NCI-H226 (cell line): ENCODE results near the gene CDH4.
"Not testable (repeated sequence)": the region's sequence is repeated elsewhere in the genome, so short reads cannot be mapped to it uniquely, and the experiment has no call there.

Experiments used
- DNase-seq: peaks from one replicate; pipeline ENCODE4 v3.0.0-alpha.2; 2015

CDH4 gene

DNA sequence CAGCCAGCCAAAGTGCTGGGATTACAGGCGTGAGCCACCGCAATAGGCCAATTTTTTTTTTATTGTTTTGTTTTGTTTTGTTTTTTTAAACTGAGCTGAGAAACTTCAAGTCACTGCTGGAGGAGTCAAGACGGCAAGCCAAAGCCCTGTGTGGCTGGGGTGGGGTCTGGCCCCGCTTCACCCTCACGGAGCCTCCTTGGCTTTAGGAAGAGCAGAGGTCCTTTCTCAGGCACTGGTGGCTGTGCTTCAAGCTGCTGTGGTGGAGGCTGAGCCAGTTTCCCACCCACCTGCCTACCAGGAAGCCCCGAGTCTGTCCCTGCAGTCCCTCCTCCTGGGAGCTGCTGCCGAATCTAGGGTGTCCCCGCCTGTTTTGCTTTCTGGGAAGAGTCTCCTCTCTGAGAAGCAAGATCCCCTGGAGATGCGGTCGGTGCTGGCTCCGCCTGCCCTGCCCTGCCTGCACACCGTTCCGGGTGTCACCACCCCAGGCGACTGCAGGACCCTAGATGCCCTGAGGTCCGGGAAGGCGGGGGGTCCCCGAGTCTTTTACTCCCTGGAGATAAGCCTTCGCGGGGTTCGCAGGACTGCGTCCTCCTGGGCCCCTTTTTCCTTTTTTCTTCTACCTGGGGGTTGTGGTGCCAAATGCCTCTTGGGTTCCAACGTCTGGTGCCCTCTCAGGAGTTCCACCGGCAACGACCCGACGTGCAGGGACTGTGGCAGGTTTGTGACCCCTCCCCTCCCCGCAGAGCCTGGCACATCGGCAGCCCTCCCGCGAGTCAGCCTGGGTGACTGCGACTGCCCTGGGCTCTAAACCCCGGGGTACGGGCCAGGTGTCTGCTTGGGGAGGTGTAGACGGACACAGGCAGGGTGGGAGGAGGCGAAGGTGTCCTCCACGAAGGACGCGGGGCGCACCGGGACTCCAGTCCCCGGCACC is 712.9 kb downstream of the CDH4 start:
- no peak for DNase-seq

DNA sequence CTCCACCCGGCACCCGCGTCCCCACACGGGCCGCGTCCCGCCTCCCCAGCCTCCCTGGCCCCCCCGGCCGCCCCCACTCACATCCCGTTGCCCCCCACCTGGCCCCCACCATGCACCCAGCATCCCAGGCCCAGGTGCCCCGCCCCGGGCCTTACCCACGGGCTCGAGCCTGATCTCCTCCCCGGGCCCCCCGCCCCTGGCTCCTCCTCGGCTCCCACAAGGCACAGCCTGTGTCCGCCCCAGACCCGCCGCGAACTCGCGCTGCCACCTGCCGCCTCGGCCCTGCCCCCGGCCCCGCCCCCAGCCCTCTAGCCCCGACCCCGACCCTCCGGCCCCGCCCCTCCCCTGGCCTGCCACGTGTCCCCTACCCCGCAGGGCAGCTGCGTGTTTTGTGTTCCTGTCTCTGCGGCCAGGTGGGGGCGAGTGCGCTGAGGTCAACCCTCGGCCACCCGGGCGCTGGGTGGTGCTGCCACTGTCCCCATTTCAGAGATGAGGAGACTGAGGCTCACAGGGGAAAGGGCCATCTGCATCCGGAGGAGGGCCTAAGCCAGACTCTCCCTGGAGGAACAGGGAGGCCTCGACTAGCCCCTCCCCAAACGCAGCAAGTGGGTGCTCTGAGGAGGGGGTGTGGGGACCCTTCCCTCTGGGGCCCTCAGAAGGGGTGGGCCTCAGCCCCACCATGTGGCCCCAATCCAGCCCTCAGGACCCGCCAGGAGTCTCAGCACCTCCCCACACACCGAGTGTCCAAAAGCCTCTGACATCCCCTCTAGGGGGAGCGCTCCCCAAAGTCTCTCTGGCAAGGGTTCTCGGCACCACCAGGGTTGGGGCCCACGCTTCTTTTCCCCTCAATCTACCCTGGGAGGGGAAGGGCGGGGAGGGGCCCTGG is 713.8 kb downstream of the CDH4 start:
- DNase-seq, result no peak

GRCh38 chr20:61966492-61967244 is 714.6 kb downstream of the CDH4 start:
- no peak for DNase-seq

DNA sequence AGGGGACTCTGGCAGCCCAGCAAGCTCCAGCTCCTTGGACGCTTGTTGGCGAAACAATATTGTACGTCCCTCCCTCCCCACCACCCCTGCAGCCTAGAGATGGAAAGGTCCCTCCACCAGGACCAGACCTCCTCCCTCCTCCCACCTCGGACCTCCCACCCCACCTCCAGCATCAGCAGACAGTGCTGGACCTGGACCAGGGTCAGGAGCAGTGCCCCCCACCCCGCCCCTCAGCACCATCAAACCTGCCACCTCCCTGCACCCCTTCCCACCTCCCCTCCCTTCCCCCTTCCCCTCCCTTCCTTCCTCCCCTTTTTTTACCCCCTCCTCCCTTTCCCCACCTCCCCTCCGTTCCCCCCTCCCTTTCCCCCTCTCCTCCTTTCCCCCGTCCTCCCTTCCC is 715.2 kb downstream of the CDH4 start:
- DNase-seq, result no peak

DNA sequence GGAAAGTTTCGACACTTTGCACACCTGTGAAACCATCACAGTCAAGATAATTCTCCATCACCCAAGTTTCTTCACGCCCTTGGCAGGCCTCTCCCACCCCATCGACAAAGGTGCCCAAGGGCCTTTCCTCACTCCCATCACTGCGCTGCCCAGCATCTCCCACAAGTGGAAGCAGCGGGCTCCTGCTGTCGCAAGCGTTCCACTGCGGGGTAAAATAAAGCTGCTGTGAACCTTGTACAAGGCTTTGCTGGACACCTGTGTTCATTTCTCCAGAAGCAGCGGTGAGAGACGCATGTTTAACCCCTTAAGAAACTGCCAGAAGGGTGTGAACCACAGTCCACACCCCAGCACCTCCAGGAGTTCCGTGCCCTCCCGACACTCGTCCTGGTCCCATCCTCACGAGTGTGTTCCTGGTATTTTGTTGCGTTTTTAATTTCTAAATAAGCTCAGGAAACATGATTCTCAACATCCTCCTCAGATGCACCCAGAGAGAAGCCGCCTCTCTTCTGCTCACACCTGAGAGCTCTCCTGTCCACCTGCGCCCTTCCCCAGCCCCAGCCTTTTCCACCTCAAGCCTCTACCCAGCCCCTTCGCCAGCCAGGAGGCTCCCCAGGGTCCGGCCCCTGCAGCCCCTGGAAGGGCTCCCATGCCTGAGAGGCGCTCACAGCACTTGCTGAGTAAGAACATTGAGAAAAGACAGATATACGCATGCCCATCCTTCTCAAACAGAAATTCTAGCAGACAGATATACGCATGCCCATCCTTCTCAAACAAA is 716.2 kb downstream of the CDH4 start:
- no peak for DNase-seq

- no peak for DNase-seq
Measured at GRCh38 chr20:61968932-61969331, 716.9 kb downstream of the CDH4 start.

GRCh38 chr20:61969806-61970205 is 717.7 kb downstream of the CDH4 start:
- no peak for DNase-seq

- DNase-seq, result no peak
Measured at GRCh38 chr20:61970357-61970756, 718.3 kb downstream of the CDH4 start.

DNA sequence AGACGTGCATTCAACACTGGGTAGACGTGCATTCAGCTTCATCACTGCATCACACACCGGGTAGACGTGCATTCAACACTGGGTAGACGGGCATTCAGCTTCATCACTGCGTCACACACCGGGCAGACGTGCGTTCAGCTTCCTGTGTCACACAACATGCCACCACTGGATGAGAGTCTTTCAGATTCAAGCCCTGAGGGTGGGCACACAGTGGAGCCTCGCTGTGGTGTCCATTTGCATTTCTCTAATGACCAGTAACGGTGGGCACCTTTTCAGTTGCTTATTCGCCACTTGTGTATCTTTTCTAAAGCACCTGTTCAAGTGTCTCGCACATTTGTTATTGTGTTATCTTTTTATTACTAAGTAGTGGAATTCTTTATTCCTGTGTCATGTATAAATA is 719.5 kb downstream of the CDH4 start:
- not testable (repeated sequence) for DNase-seq

DNA sequence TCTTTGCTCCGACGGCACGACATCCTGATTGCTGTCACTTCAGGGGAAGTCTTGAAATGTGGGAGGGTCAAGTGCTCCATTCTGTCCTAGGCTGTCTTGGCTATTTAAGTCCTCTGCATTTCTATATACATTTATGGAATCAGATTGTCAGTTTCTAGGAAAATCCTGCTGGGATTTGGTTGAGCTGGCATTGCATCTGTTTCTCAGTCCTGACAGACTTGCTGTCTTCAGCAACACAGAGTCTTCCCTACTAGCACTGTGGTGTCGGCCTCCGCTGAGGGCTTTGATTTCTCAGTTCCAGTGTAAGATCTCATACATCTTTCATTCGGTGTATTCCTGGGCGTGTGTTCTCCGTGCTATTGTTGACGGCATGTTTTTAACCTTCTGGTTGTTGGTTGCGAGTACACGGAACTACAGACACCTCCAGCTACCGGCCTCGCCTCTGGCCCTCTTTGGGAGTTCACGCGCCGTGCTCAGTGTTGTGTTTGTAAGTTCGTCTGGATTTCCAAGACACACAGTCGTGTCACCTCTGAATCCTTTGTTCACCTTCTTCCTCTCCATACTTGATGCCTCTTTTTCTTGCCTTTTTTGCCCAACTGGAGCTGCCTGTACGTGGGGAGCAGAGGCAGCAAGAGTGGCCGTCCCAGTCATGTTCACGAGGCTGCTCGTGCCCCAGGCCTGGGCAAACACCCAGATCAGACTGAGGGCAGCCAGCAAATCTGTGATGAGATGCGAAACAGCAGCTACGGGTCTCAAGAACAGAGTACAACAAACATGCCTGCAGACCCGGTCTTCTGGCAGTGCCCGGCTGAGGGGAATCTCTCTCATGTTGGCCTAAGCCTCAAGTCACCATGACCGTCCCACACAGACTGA is 720.8 kb downstream of the CDH4 start:
- DNase-seq, result no peak

DNA sequence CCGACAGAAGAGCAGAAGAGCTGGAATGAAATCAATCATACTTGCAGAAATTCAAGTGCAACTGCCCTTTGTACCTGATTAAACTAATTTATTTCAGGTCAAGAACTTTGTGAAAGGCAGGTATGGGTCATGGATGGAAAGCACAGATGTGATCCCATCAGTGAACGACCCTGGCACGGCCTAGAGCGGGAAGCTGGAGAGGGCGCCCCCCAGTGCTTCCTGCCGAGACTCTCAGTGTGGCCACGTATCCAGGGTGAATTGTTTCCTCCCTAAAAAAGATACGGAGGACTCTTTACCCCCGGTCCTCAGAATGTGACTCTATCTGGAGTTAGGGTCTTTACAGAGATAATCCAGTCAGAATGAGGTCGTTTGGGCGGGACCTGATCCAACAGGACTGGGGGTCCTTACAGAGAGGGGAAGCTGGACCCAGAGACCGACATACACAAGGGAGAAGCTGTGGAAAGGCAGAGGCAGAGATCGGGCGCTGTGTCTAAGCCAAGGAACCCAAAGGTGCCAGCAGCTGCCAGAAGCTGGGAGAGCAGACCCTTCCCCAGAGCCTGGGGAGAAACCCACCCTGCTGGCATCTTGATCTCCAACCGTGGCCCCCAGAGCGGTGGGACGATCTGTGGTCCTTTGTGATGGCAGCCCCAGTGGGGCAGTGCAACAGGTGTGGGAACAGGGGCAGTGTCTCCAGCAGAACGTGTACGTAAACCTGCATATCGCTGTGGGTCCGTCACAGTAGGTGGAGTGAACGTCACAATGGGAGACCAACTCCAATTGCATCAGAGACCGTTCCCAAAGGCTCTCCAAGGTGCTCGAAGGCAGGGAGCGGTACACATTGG is 721.7 kb downstream of the CDH4 start:
- DNase-seq, result no peak

DNA sequence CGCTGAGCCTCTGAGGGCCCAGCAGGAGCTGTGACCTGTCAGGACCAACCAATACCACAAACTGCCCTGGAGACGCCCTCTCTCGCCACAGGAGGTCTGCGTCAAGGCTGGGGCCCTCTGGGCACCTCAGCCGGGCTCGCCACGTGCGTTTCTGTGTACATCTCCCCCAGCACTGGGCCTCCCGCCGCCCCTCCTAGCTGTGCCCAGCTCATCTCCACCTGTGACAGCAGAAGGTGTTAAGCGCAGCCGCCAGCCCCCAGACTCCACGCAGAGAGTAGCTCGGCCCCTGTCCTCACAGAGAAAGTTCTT is 722.2 kb downstream of the CDH4 start:
- DNase-seq, result no peak

- DNase-seq, result no peak
Measured at GRCh38 chr20:61975407-61976129, 723.5 kb downstream of the CDH4 start.

GRCh38 chr20:61976263-61976643 is 724.2 kb downstream of the CDH4 start:
- no peak for DNase-seq

DNA sequence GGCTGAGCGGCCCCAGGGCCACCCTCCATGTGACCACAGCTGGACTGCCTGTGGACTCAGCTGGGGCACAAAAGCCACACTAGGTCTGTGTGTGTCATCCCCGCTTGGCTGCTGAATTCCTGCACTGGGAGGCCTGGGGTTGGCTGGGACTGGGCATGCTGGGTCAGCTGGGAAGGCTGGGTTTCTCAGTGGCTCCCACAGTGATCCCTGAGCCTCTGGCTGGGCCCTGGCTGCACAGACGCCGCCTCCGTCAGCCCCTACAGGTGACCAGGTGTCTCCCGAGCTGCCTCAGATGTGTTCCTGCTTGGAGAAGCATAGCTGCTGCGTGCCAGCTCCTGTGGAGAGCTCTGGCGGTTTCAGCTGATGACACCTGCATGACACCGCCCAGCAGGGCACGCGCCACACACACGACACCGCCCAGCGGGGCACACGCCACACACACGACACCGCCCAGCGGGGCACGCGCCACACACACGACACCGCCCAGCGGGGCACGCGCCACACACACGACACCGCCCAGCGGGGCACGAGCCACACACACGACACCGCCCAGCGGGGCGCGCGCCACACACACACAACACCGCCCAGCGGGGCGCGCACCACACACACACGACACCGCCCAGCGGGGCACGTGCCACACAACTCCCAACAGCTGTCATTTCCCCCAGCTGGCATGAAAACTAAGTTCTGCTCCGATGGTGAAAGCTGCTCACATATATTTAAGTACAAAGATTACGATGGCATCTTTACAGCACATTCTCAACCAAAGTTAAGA is 724.8 kb downstream of the CDH4 start:
- no peak for DNase-seq

GRCh38 chr20:61977419-61977786 is 725.3 kb downstream of the CDH4 start:
- no peak for DNase-seq

GRCh38 chr20:61978491-61978890 is 726.4 kb downstream of the CDH4 start:
- no peak for DNase-seq

DNA sequence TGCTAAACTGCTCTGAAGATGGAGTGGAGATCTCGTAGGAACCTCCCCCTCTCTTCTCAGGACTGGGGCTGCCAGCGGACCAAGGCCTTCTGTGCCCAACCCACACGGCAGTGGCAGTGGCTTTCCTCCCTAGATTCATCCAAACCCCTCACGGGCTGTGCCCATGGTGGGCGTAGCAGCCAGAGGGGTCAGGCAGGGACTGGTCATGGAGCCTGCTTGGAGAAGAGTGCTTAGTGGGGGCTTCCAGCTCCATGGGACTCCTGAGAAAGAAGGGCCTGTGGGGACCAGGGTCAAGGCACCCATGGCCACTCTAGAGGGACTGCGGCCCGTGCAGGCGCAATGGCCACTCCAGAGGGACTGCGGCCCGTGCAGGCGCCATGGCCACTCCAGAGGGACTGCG is 727.0 kb downstream of the CDH4 start:
- DNase-seq, result no peak
